ENCODE results near the gene HGS. TPM values are rescaled to one million over a fixed set of nuclear protein-coding genes. Genes with fewer than 3 reads are reported as not detected.

Gene HGS
- total and polyA plus RNA-seq, 2 of the 13 experiments (the other 11 are each of a cell fraction or from before 2014, with no cell fraction given): 73.3 to 78.1 TPM

GRCh38 chr17:81666342-81667191 is 17.2 kb upstream of the HGS start, which contains the start of the genes CCDC137 and OXLD1 (continued):
- TF ChIP-seq NCOA1 (CRISPR knock-in tag; IDR thresholded peaks at IDR 0.05): no peak
- TF ChIP-seq ZNF839 (CRISPR knock-in tag; IDR thresholded peaks at IDR 0.05; ENCODE audit: borderline replicate concordance): no peak
- TF ChIP-seq NBN (conservative IDR thresholded peaks at IDR 0.05): no peak
- TF ChIP-seq ZNF878 (CRISPR knock-in tag; IDR thresholded peaks at IDR 0.05): no peak
- TF ChIP-seq ZNF503 (CRISPR knock-in tag; IDR thresholded peaks at IDR 0.05): no peak; the same call in 1 of the 2 replicates
- no peak for TF ChIP-seq ZNF7 (CRISPR knock-in tag; IDR thresholded peaks at IDR 0.05)
- TF ChIP-seq GATAD1 (CRISPR knock-in tag; IDR thresholded peaks at IDR 0.05): peak; percentile 97
- peak; percentile 63; the same call in 1 of the 2 replicates for TF ChIP-seq ZNF530 (CRISPR knock-in tag; IDR thresholded peaks at IDR 0.05; ENCODE audit: low read depth)
- TF ChIP-seq ZNF383 (CRISPR knock-in tag; IDR thresholded peaks at IDR 0.05; ENCODE audit: borderline replicate concordance): peak; percentile 85
- peak; percentile 84 for TF ChIP-seq YEATS4 (CRISPR knock-in tag; IDR thresholded peaks at IDR 0.05; ENCODE audit: borderline replicate concordance)
- no peak for TF ChIP-seq MZF1 (CRISPR knock-in tag; IDR thresholded peaks at IDR 0.05; ENCODE audit: borderline replicate concordance)
- no peak; the same call in 1 of the 2 replicates for TF ChIP-seq ZNF678 (CRISPR knock-in tag; IDR thresholded peaks at IDR 0.05)
- TF ChIP-seq ZNF552 (CRISPR knock-in tag; IDR thresholded peaks at IDR 0.05; ENCODE audit: borderline replicate concordance): no peak
- peak; percentile 73; the same call in 1 of the 2 replicates for TF ChIP-seq ZSCAN31 (CRISPR knock-in tag; IDR thresholded peaks at IDR 0.05; ENCODE audit: low read depth)
- TF ChIP-seq ZNF850 (CRISPR knock-in tag; conservative IDR thresholded peaks at IDR 0.05): peak; percentile 45; the same call in 1 of the 2 replicates
- peak; percentile 95 for TF ChIP-seq ZNF598 (CRISPR knock-in tag; IDR thresholded peaks at IDR 0.05; ENCODE audit: borderline replicate concordance)
- TF ChIP-seq EEA1 (CRISPR knock-in tag; IDR thresholded peaks at IDR 0.05; ENCODE audit: borderline replicate concordance): peak; percentile 61; the same call in 1 of the 2 replicates
- peak; percentile 94 for TF ChIP-seq TARDBP (CRISPR knock-in tag; IDR thresholded peaks at IDR 0.05)
- no peak; the same call in 1 of the 2 replicates for TF ChIP-seq CBX5 (CRISPR knock-in tag; IDR thresholded peaks at IDR 0.05; ENCODE audit: borderline replicate concordance)
- TF ChIP-seq THAP11 (CRISPR knock-in tag; IDR thresholded peaks at IDR 0.05): peak; percentile 95
- TF ChIP-seq PRDM10 (CRISPR knock-in tag; IDR thresholded peaks at IDR 0.05; ENCODE audit: low read depth): no peak
- TF ChIP-seq ZFP36L1 (CRISPR knock-in tag; IDR thresholded peaks at IDR 0.05): peak; percentile 86; the same call in 1 of the 2 replicates
- TF ChIP-seq KAT8 (CRISPR knock-in tag; IDR thresholded peaks at IDR 0.05): peak; percentile 99
- TF ChIP-seq ZNF737 (CRISPR knock-in tag; IDR thresholded peaks at IDR 0.05; ENCODE audit: borderline replicate concordance): 0 out of 2 replicates have a peak, but pooled peaks have one; percentile 61
